Medulla oblongata (tissue), 1 donor: Measurements from ENCODE around the gene HOXC5.
A peak's percentile ranks its signal among the peaks of the same experiment; 100 is the strongest.

Experiments used
- DNase-seq: peaks from one replicate; pipeline ENCODE4 v3.0.0-alpha.2; 2015; ENCODE audit errors: extremely low spot score

HOXC5 gene

DNA sequence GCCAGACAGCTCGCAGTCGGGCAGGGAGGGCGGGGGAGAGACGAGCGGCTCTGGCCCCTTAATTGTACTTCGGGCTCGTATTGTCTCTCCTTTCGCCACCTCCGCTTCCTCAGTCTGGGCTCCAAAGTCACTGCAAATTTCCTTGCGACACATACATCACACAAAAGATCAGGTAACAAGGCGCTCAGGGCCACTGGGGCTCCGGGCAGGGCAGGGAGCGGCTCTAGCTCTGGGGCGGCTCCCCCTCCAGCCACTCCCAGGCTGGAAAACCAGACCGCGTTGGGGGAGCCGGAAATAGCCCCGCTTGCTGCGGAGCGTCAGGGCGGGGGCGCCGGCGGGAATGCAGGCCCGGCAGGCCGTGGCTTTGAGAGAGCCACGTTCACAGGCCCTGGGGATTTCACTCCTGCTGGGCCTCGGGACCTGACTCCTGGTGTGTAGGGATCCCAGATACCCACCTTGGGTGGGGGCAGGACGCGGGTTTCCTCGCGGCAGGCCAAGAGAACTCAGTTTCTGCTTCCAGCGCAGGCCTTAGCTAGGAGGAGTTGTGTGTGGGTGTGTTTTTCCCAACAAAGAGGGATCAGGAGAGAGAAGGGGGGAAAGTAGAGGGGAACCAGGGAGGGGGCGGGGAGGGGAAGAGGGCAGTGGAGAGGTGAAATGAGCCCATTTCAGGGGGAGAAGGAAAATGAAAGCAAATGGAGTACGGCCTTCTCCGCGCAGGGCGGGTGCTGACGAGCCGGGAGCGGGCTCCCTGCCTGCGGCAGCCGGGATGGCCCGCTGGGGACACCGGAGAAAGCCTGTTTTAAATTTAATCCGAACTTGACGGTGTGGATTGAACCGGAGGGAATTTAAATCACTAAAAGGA is 37.2 kb upstream of the HOXC5 start:
- DNase-seq: no peak

DNA sequence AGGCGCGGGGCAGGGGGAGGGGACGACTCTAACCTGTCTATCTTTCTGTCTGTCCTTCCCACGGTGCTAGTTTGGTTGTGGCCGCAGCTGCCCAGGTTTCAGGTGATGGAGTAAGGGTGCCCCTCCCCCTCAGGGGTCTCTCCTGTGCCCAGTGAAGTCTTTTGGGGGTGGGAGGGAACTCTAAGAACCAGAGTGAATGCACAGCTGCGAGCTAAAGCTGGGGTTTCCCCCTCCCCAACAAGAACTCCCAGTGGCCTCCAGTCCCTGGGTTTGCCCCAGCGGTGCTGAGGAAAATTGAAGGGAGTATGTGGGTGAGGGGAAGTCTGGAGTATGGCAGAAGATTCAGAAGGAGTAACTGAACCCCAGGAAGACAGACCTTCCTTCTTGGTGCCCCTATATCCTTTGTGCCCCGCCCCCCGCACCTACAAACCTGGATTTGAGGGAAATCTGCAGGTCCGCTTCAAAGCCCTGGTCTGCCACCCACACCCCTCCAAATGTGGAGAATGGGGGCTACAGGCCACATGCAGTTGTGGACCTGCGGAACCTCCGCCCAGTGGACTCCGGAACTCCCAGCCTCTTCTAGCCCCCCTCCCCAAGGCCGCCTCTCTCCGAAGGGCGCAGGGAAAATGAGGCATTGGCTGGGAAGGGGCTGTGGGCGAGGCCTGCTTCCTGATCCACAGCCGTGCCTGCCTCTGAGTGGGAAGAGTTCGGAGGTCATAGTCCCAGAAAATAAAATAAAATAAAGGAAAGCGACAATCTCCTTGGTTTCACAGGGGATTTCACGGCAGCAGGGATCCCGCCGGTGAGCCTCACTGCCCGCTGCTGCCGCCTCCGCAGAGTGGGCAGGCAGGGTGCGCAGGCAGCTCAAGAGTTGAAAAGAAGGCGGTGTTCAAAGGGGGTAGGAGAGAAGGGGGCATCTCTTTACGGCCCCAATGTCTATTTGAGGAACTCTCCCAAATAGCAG is 36.3 kb upstream of the HOXC5 start:
- no peak for DNase-seq

DNA sequence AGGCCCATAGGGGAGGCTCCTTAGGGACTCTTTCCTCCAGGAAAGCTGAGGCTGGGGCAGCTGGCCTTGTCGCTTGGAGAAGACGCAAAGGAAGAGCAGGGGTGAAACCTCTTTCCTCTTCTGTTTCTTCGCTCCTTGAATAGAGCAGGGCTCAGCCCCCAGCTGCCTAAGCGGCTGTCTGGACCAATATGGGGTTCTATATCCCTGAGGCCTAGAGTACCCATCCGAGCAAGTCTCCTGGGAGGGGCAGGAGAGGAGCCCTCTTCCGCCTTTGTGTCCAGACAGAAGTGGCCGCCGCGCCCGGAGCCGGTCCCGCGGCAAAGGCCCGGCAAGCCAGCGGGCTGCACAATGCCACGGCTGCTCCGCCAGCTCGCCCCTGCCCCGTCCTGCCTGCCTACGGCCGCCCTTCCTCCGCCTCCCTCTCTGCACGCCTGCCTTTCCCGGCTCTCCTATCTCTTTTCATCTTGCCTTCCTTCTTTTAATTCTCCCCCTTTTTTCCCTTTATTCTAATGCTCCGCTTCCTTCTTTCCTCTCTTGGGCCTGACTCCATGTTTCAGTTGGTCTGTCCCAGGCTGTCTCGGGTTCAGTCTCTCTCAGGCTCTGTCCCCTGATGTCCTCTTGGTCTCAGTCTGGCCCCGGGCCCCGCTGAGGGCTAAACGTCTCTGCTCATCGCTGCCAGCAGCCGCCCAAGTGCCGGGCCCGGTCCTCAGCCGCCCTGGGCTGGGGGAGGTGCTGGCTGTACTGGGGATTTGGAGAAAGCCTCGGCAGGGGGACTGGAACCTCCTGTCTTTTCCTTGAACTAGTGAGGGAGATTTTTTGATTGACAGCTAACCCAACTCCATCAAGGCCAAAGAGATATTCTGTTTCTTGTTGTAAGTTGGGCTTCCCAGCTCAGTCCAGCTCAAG is 35.4 kb upstream of the HOXC5 start:
- DNase-seq: no peak

- no peak for DNase-seq
These were observed 34.5 kb upstream of the HOXC5 start for GRCh38 chr12:53998110-53998899.

DNA sequence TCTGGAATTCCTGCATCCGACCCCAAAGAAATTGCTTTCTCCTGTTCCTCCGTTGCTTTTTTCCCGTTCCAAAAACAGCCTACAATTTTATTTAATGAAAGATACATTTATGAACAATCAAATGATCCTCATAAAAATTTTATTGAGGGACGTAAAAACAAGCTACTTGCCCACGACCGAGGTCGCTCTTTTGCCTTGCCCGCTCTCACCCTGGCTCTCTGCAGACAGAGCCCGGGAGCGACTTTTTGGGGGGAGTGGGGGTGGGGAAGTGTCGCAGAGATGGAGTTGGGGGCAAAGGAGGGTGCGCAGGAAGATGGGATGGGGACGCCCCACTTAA is 34.0 kb upstream of the HOXC5 start:
- no peak for DNase-seq

DNA sequence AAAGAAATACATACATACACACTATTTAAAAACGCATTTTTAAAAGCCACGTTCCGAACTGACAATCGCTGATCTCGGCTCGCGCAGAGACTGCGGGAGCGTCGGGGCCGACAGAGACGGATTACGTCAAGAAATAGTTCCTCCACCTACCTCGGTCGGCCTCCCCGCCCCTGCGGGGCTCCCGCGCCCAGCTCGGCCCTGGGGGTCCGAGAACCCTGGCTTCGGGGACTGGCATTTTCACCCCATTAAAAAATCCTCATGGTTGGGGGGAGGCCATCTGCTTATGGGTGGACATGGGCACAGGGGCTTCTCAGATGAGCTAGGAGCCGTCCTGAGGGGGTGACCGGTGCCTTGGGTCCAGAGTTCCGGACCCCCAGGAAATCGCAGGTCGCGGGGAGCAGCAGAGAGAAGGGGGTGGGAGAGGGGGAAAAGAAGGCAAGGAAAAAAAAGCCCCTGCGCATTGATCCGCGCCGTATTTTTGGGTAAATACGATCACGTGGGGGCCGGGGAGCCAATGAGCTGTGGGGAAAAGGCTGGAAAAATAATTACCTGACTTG is 33.2 kb upstream of the HOXC5 start:
- no peak for DNase-seq

- no peak for DNase-seq
These were observed 32.4 kb upstream of the HOXC5 start, which contains the start of gene HOXC9 for GRCh38 chr12:54000116-54001114. HOXC9 (plus strand) TSS chr12:54000161; CDS start chr12:54000189, 28 bp downstream.

DNA sequence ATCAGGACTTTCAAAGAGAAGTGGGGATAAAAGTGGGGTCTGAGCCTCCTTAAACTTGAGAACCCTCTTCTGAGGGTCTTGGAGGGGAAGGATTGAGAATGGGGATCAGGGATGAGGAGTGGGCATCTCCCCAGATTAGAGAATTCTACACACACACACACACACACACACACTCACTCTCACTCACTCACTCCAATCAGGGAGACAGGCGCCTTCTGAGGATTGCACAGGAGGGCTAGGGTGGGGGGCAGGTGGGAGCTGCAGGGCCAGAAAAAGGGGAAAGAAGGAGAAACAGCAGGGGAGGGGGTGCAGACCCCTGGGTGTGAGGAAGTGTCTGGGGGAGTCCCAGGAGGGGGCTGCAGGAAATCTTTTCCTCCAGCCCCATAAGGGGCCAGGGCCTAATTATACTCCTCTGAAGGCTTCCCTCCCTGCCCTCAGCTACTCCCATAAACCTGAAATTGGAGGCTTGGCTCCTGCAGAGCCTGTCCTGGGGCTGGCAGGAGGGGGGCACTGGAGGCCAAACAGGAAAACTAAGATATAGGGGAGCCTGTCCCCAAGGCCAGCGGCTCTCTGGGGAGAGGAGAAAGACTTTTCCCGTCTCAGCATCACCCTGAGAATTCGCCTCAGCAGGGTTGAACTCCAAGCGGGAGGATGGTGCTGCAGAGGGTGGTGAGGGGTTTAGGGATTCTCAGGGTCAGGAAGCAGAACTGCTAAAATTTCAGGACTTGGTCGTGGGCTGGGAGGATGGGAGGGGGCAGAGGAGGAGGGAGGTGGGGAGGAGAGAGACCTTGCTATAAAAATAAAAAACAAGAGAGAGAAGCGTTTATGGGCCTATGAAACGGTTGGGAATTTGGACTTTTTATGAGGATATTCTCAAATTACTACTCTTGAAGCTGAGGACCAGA is 31.3 kb upstream of the HOXC5 start:
- no peak for DNase-seq

GRCh38 chr12:54002278-54002914 is 30.5 kb upstream of the HOXC5 start:
- DNase-seq: no peak

DNA sequence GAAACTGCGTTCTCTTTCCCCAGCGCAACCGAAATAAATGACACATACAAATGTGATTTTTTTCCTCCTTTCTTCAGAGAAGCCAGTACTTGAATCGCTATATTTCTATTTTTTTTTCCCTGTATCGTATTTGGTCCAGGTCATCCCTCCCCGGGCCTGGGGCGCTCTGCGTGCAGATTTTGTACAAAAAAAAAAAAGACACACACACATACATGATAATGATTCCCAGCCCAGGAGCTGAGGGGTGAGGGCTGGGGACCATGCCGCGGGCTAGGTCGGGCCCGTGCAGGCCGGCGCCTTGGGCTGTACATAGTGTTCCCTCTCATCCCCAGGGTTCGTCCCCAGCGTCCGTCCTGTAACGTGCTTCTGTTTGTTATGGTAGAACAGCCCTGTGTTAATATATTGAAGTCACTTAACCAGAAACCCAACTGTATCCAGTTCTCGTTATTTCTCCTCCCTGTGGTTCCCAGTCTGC is 29.9 kb upstream of the HOXC5 start:
- DNase-seq: no peak

DNA sequence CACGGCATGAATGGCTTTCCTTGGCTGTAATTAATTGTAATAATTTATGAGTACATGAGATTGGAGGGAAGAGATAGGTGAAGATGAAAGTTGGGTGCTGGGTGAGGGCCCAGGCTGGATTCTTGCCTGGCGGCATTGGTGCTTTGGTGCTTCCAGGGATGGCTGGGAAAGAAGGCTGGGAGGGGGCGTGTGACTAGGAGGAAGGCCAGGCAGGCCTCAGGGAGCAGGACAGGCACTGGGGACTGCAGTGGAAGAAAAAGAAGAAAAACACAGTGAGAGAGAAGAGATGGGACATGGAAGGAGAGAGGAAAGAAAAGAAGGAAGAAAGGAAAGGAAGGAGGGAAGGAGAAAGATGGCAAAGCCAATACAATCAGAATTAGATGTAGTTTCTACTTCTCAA is 29.2 kb upstream of the HOXC5 start:
- DNase-seq: no peak

DNA sequence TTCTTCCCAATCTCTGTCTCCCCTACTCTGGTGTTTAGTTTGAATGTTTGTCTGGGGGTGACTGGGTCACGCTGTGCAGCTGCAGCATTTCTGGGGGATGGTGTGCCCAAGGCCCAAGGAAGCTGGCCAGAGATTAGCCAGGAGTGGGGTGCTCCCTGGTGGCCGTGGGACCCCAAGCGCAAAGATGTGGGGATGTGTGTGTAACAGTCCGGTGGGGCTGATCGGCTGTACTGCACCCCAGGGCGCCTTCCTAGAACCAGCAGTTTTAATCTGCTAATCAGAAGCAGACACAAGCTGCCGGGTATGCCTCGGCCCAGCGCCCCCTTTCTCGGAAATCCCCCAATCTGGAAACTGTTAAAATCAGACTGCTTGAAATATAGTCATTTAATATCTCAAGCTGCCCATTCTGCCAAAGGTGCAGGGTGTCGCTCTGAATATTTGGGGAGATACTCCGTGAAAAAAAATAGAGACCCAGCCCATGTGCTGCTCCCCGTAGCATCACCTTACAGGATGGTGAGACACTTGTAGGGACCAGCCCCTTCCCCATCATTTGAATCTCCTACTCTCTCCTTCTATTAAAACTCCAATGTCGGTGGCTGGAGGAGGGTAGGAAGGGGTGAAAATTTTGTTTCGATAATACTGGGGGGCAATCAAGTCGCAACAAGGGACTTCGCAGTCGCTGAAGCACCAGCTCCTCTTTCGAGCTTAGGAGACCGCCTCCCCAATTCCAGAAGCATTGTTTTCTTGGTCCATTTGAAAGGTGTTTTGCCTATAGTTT is 28.6 kb upstream of the HOXC5 start:
- no peak for DNase-seq

GRCh38 chr12:54004841-54005530 is 27.9 kb upstream of the HOXC5 start:
- no peak for DNase-seq

DNA sequence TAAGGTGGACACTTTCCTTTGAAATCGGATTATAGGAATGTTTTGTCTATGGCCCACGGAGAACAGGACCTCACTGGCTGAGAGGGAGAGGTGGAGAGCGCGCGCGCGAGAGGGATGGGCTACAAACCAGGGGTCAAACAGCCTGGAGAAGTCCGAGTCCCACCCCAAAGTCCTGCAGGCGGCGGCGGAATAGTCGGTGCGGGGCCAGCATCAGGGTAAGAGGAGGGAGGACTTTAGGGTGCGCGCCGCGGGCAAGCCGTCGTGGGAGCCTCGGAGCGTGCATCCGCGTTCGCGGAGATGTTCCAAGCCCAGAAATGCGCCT is 27.4 kb upstream of the HOXC5 start:
- DNase-seq: no peak

GRCh38 chr12:54005853-54006558 is 26.8 kb upstream of the HOXC5 start:
- peak; percentile 92 for DNase-seq
